GM23338 (cell line): ENCODE results near the gene HCN2.

ENCODE experiments used
- CREB1 ChIP-seq: fragments of 250-450 bp; sonication (Bioruptor Pico); IDR thresholded peaks from 2 replicates; pipeline ENCODE4 v1.5.0; 2020; ENCODE audit warnings: low read depth, mild to moderate bottlenecking, moderate library complexity
- EZH2 ChIP-seq: fragments of 200-600 bp; sonication (generic); IDR thresholded peaks from one replicate; pipeline ENCODE4 v1.8.0; 2017; ENCODE audit warnings: antibody characterized with exemption, mild to moderate bottlenecking, low read depth; ENCODE audit not compliant: unreplicated experiment
- EZH2phosphoT487 ChIP-seq: fragments of 200-600 bp; sonication (generic); IDR thresholded peaks from one replicate; pipeline ENCODE4 v1.8.1; 2018; ENCODE audit warnings: antibody characterized with exemption; ENCODE audit not compliant: unreplicated experiment
- JUNB ChIP-seq: IDR thresholded peaks from one replicate; pipeline ENCODE4 v1.6.1; 2016; ENCODE audit warnings: antibody characterized with exemption; ENCODE audit not compliant: unreplicated experiment
- POLR2AphosphoS5 ChIP-seq: IDR thresholded peaks from 2 replicates; pipeline ENCODE4 v1.6.1; 2016; ENCODE audit warnings: antibody characterized with exemption, low read depth
- STAT1 ChIP-seq: IDR thresholded peaks from one replicate; pipeline ENCODE4 v1.6.1; 2016; ENCODE audit warnings: antibody characterized with exemption; ENCODE audit not compliant: unreplicated experiment
- TF ChIP-seq, protein P1 (sequence below): IDR thresholded peaks from one replicate; pipeline ENCODE4 v1.6.1; 2018; ENCODE audit warnings: antibody characterized with exemption; ENCODE audit not compliant: unreplicated experiment
- TF ChIP-seq, protein P2 (sequence below), 2 experiments: fragments of 200-600 bp in 1 of 2; sonication (generic) in 1 of 2; conservative IDR thresholded peaks; 2 replicates each; pipeline versions ENCODE4 v1.5.1 to v1.6.1; 2016 to 2017; ENCODE audit warnings: antibody characterized with exemption in 2 of 2, low read depth in 2 of 2, mild to moderate bottlenecking in 2 of 2, moderate library complexity in 1 of 2
- TF ChIP-seq, protein P3 (sequence below): IDR thresholded peaks from 2 replicates; pipeline ENCODE4 v1.6.1; 2016; ENCODE audit warnings: antibody characterized with exemption

DNA sequence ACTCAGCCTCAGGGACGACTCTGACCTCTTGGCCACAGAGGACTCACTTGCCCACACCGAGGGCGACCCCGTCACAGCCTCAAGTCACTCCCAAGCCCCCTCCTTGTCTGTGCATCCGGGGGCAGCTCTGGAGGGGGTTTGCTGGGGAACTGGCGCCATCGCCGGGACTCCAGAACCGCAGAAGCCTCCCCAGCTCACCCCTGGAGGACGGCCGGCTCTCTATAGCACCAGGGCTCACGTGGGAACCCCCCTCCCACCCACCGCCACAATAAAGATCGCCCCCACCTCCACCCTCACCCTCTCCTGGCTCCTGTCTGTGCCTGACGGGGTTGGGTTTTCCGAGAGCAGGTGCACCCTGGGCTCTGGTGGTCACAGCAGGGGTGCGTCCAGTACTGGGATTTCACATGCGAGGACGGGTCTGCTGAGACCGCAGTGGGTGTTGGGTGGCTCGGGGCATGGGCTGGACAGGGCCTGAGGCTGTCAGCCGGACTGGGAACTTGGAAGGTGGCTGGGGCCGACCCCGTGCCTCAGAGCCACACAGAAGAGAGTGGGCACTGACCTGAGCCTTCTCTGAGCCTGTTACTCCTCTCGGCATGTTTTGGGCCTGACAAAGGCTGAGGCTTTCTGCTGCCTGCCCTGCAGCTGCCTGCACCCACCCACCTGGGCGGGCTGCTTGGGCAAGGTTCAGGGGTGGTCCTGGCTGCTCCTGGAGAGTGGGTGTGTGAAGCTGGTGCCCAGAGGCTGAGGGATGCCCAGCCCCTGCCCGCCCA, 6.3 kb upstream of the HCN2 start:
- TF ChIP-seq, protein P1, sequence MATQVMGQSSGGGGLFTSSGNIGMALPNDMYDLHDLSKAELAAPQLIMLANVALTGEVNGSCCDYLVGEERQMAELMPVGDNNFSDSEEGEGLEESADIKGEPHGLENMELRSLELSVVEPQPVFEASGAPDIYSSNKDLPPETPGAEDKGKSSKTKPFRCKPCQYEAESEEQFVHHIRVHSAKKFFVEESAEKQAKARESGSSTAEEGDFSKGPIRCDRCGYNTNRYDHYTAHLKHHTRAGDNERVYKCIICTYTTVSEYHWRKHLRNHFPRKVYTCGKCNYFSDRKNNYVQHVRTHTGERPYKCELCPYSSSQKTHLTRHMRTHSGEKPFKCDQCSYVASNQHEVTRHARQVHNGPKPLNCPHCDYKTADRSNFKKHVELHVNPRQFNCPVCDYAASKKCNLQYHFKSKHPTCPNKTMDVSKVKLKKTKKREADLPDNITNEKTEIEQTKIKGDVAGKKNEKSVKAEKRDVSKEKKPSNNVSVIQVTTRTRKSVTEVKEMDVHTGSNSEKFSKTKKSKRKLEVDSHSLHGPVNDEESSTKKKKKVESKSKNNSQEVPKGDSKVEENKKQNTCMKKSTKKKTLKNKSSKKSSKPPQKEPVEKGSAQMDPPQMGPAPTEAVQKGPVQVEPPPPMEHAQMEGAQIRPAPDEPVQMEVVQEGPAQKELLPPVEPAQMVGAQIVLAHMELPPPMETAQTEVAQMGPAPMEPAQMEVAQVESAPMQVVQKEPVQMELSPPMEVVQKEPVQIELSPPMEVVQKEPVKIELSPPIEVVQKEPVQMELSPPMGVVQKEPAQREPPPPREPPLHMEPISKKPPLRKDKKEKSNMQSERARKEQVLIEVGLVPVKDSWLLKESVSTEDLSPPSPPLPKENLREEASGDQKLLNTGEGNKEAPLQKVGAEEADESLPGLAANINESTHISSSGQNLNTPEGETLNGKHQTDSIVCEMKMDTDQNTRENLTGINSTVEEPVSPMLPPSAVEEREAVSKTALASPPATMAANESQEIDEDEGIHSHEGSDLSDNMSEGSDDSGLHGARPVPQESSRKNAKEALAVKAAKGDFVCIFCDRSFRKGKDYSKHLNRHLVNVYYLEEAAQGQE: no peak
- TF ChIP-seq, protein P2, sequence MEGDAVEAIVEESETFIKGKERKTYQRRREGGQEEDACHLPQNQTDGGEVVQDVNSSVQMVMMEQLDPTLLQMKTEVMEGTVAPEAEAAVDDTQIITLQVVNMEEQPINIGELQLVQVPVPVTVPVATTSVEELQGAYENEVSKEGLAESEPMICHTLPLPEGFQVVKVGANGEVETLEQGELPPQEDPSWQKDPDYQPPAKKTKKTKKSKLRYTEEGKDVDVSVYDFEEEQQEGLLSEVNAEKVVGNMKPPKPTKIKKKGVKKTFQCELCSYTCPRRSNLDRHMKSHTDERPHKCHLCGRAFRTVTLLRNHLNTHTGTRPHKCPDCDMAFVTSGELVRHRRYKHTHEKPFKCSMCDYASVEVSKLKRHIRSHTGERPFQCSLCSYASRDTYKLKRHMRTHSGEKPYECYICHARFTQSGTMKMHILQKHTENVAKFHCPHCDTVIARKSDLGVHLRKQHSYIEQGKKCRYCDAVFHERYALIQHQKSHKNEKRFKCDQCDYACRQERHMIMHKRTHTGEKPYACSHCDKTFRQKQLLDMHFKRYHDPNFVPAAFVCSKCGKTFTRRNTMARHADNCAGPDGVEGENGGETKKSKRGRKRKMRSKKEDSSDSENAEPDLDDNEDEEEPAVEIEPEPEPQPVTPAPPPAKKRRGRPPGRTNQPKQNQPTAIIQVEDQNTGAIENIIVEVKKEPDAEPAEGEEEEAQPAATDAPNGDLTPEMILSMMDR (conservative IDR thresholded peaks at IDR 0.05; ENCODE audit: low read depth in 2 of 2): no peak
- TF ChIP-seq EZH2: no peak
- no peak for TF ChIP-seq POLR2AphosphoS5
- TF ChIP-seq, protein P3, sequence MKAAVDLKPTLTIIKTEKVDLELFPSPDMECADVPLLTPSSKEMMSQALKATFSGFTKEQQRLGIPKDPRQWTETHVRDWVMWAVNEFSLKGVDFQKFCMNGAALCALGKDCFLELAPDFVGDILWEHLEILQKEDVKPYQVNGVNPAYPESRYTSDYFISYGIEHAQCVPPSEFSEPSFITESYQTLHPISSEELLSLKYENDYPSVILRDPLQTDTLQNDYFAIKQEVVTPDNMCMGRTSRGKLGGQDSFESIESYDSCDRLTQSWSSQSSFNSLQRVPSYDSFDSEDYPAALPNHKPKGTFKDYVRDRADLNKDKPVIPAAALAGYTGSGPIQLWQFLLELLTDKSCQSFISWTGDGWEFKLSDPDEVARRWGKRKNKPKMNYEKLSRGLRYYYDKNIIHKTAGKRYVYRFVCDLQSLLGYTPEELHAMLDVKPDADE: no peak
- TF ChIP-seq EZH2phosphoT487: no peak
- TF ChIP-seq JUNB: no peak
- no peak for TF ChIP-seq CREB1
- no peak for TF ChIP-seq STAT1
